NB4 (cell line): ENCODE results near the gene CABCOCO1.

Experiments
- DNase-seq: peaks from one replicate; pipeline ENCODE4 v3.0.0; 2010; ENCODE audit warnings: low read depth
- H3K4me3 ChIP-seq: one replicate; pipeline ENCODE4 v1.5.1; 2011; ENCODE audit warnings: mild to moderate bottlenecking, low read depth, low read length, moderate library complexity
- MAX ChIP-seq: IDR thresholded peaks from 2 replicates; pipeline ENCODE4 v1.6.1; 2011; ENCODE audit warnings: low read depth, low read length
- MYC ChIP-seq: IDR thresholded peaks from 2 replicates; pipeline ENCODE4 v1.6.1; 2011; ENCODE audit warnings: low read depth, low read length
- POLR2A ChIP-seq: IDR thresholded peaks from 2 replicates; pipeline ENCODE4 v1.6.1; 2011; ENCODE audit warnings: mild to moderate bottlenecking; ENCODE audit not compliant: insufficient read length; ENCODE audit errors: extremely low read depth
- TF ChIP-seq, protein P1 (sequence below): IDR thresholded peaks from one replicate; pipeline ENCODE4 v1.5.1; 2012; ENCODE audit warnings: low read depth, low read length

Gene CABCOCO1

DNA sequence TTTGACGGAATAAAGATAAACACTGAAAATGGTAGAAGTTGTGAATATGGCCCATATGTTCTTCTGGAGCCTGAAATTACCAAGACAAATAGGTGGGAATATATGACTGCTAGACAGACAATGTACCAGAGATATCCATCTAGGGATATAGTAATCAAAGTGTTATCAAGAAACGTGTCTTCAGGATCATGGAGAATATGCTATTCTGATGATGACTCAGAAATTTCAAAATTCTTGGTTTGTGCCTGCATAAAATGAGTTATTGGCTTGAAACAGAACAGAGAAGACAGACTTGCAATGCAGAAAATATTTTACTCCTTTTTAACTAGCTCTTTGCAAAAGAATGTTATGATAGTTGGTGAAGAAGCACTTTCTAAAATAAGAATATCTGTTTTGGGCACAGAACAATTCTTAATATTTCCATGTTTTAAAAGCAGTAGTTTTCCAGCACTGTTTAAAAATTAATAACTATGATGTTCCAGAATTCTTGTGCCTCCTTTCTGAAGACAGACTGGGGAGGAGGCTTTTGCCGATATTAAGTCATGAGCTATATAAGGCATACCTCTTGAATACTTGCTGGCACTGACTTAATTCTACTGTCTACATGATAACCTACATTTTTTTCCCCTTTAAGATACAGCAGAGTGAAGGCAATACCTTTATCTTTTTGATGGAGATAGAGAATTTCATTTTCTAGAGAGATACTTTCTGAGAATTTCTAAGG is 34.4 kb upstream of the CABCOCO1 start:
- H3K4me3 ChIP-seq = no peak overlapping the region
- TF ChIP-seq MYC (no peak), MAX (no peak), POLR2A (no peak)
- TF ChIP-seq, protein P1, sequence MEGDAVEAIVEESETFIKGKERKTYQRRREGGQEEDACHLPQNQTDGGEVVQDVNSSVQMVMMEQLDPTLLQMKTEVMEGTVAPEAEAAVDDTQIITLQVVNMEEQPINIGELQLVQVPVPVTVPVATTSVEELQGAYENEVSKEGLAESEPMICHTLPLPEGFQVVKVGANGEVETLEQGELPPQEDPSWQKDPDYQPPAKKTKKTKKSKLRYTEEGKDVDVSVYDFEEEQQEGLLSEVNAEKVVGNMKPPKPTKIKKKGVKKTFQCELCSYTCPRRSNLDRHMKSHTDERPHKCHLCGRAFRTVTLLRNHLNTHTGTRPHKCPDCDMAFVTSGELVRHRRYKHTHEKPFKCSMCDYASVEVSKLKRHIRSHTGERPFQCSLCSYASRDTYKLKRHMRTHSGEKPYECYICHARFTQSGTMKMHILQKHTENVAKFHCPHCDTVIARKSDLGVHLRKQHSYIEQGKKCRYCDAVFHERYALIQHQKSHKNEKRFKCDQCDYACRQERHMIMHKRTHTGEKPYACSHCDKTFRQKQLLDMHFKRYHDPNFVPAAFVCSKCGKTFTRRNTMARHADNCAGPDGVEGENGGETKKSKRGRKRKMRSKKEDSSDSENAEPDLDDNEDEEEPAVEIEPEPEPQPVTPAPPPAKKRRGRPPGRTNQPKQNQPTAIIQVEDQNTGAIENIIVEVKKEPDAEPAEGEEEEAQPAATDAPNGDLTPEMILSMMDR = no peak
- DNase-seq = no peak

DNA sequence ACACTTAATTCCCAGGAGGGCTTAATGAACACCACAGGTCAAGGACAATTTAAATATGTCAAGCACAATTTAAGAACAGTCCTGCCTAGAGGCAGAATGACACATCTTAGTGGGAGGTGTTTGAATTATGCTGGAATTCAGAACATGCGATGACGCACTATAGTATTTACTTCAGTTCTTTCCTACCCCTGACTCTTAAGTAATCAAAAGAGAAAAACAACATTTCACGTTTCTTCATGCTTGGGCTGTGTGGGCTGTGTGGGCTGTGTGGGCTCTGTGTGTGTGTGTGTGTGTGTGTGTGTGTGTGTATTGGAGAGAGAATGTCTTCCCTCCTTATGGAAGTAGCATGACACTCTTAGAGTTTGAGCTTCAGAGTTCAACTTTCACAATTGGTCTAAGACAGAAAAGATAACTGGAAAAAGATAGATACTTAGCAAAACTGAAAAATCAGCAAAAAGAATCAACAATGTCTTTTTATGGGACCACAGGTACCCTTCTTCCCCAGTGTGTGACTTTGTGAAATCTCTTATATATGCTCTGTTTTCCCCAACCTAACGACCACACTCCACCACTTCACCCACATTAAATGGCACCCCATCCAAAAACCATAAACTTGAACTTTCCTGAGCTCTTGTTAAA is 33.7 kb upstream of the CABCOCO1 start:
- DNase-seq = no peak
- no peak overlapping the region for H3K4me3 ChIP-seq
- TF ChIP-seq POLR2A (no peak), MAX (no peak), MYC (no peak)
- TF ChIP-seq, protein P1 = no peak

- DNase-seq = no peak
- no peak overlapping the region for H3K4me3 ChIP-seq
- TF ChIP-seq MYC (no peak), MAX (no peak), POLR2A (no peak)
- TF ChIP-seq, protein P1 = no peak
These were observed 33.2 kb upstream of the CABCOCO1 start for GRCh38 chr10:61629576-61629975.

- no peak overlapping the region for H3K4me3 ChIP-seq
- TF ChIP-seq POLR2A = no peak
- TF ChIP-seq MYC = no peak
- TF ChIP-seq MAX = no peak
- TF ChIP-seq, protein P1 = no peak
- DNase-seq = no peak
These were observed 30.6 kb upstream of the CABCOCO1 start for GRCh38 chr10:61632057-61632670.

- no peak for DNase-seq
- H3K4me3 ChIP-seq = no peak overlapping the region
- no peak for TF ChIP-seq MAX
- TF ChIP-seq, protein P1 = no peak
- TF ChIP-seq MYC = no peak
- no peak for TF ChIP-seq POLR2A
These were observed 29.1 kb upstream of the CABCOCO1 start for GRCh38 chr10:61633665-61634064.
